K562 (cell line): ENCODE results near the gene METTL8. TPM values are rescaled to one million over a fixed set of nuclear protein-coding genes. Genes with fewer than 3 reads are reported as not detected.

Experiments used
- ATAC-seq: fragments of 200-7000 bp; cut with Tn5 transposase; 3 replicates; pipeline ENCODE4 v1.9.1; 2020; ENCODE audit warnings: moderate library complexity
- BruUV-seq: library from RNA; stranded (reverse); fragments of 400-500 nt; replicated peaks from 2 replicates; lab custom pipeline; 2021; lab: Mats Ljungman, UMichigan
- CTCF ChIA-PET: fragments of 300-600 bp; formaldehyde crosslinking; extraction: SDS; loops from one replicate; lab custom pipeline; 2021; ENCODE audit warnings: low intra/inter-chr PET ratio; lab: Yijun Ruan, JAX
- POLR2A ChIA-PET: fragments of 300-600, 350-650 bp; sonication (Branson Sonifier 250); formaldehyde crosslinking; extraction: SDS; loops from one replicate; lab custom pipeline; 2021; ENCODE audit warnings: antibody characterized with exemption, inconsistent platforms; lab: Yijun Ruan, JAX
- DNase-seq, 4 experiments: peaks; one replicate each; pipeline versions ENCODE4 v3.0.0 to v3.0.0-alpha.2; 2011 to 2018; ENCODE audit warnings: low spot score in 3 of 4, mixed read lengths in 3 of 4; ENCODE audit errors: extremely low read depth in 1 of 4
- FAIRE-seq: peaks from 2 replicates; lab custom pipeline; 2011; peaks lifted over from hg19 to GRCh38; lab: Jason Lieb, UNC
- H2AFZ ChIP-seq: 2 replicates; pipeline ENCODE4 v1.6.0; 2011; ENCODE audit warnings: low read depth, low read length, control low read depth, inconsistent platforms
- H3K27ac ChIP-seq: fragments of 200-600 bp; 3 replicates; pipeline ENCODE4 v1.8.0; 2011; ENCODE audit warnings: low read depth, mild to moderate bottlenecking, control low read depth, inconsistent platforms, low read length, moderate library complexity, mixed read lengths; ENCODE audit errors: extremely low read depth
- H3K27me3 ChIP-seq, 2 experiments: fragments of 300-600 bp in 1 of 2; 2 replicates in 1 of 2; 3 replicates in 1 of 2; pipeline versions ENCODE4 v1.6.0 to v1.8.0; 2011; ENCODE audit warnings: inconsistent platforms in 2 of 2, low read length in 2 of 2, mild to moderate bottlenecking in 1 of 2, mixed read lengths in 1 of 2, moderate library complexity in 1 of 2; ENCODE audit not compliant: control insufficient read depth in 2 of 2, insufficient read depth in 2 of 2
- H3K36me3 ChIP-seq: fragments of 300-600 bp; 3 replicates; pipeline ENCODE4 v1.8.0; 2011; ENCODE audit warnings: mild to moderate bottlenecking, low read length, inconsistent platforms; ENCODE audit not compliant: control insufficient read depth, insufficient read depth
- H3K4me1 ChIP-seq, 2 experiments: fragments of 200-600 bp in 1 of 2; replicated peaks in 1 of 2; 2 replicates in 1 of 2; 3 replicates in 1 of 2; pipeline versions ENCODE4 v1.5.1 to v1.8.0; 2011; ENCODE audit warnings: inconsistent platforms in 2 of 2, low read length in 2 of 2, mild to moderate bottlenecking in 1 of 2, mixed read lengths in 1 of 2, moderate library complexity in 1 of 2; ENCODE audit not compliant: control insufficient read depth in 2 of 2, insufficient read depth in 2 of 2
- H3K4me2 ChIP-seq: 2 replicates; pipeline ENCODE4 v1.6.1; 2011; ENCODE audit warnings: low read length, control low read depth, inconsistent platforms, mixed read lengths; ENCODE audit not compliant: insufficient read depth
- H3K4me3 ChIP-seq: fragments of 200-600 bp; sonication (generic), shearing (Covaris generic); 2 replicates; pipeline ENCODE4 v1.5.1; 2016; ENCODE audit warnings: control low read depth, inconsistent platforms
- H3K79me2 ChIP-seq: fragments of 200-600 bp; 3 replicates; pipeline ENCODE4 v1.8.0; 2011; ENCODE audit warnings: low read length, inconsistent platforms; ENCODE audit not compliant: control insufficient read depth, insufficient read depth
- H3K9ac ChIP-seq, 2 experiments: 2 replicates each; pipeline versions ENCODE4 v1.6.0 to v1.6.1; 2011; ENCODE audit warnings: low read depth in 2 of 2, low read length in 2 of 2, control low read depth in 1 of 2, inconsistent platforms in 1 of 2, mild to moderate bottlenecking in 1 of 2, mixed read lengths in 1 of 2; ENCODE audit not compliant: insufficient read depth in 1 of 2
- H3K9me1 ChIP-seq: one replicate; pipeline ENCODE4 v1.6.0; 2011; ENCODE audit warnings: inconsistent platforms, mild to moderate bottlenecking, low read length, moderate library complexity; ENCODE audit not compliant: control insufficient read depth, insufficient read depth
- H3K9me3 ChIP-seq: replicated peaks from 2 replicates; pipeline ENCODE4 v1.5.1; 2011; ENCODE audit warnings: low read depth, low read length, inconsistent platforms; ENCODE audit not compliant: control insufficient read depth, insufficient read depth
- H4K20me1 ChIP-seq: replicated peaks from 2 replicates; pipeline ENCODE4 v1.6.1; 2011; ENCODE audit warnings: low read length, inconsistent platforms, mixed read lengths; ENCODE audit not compliant: control insufficient read depth, insufficient read depth
- CSDE1 ChIP-seq, 2 experiments: fragments of 450-650 bp; IDR thresholded peaks; 2 replicates each; pipeline ENCODE4 v1.6.1; 2016; ENCODE audit warnings: mild to moderate bottlenecking in 1 of 2
- FOXA3 ChIP-seq, 2 experiments: fragments of 450-650 bp in 1 of 2; sonication (generic) in 1 of 2; formaldehyde crosslinking; IDR thresholded peaks in 1 of 2; conservative IDR thresholded peaks in 1 of 2; 2 replicates each; pipeline versions ENCODE4 v1.4.0 to v1.8.0; 2020 to 2022; ENCODE audit warnings: mild to moderate bottlenecking in 2 of 2, missing genetic modification reagents in 1 of 2
- GATAD2B ChIP-seq: fragments of 450-650 bp; IDR thresholded peaks from 2 replicates; pipeline ENCODE4 v1.6.1; 2017; ENCODE audit warnings: mild to moderate bottlenecking, borderline replicate concordance
- KLF10 ChIP-seq: fragments of 250-450 bp; sonication (Bioruptor Pico); IDR thresholded peaks from 2 replicates; pipeline ENCODE4 v1.6.1; 2021; ENCODE audit warnings: matching md5 sums
- PML ChIP-seq: IDR thresholded peaks from 2 replicates; pipeline ENCODE4 v1.6.1; 2012; ENCODE audit warnings: low read length, inconsistent platforms
- ZNF311 ChIP-seq: fragments of 250-450 bp; sonication (Bioruptor Pico); IDR thresholded peaks from 2 replicates; pipeline ENCODE4 v1.4.0; 2020; ENCODE audit warnings: mild to moderate bottlenecking, moderate library complexity
- WGBS: fragments of 100-300 bp; shearing (Covaris generic); methylation state at CpG from one replicate; pipeline ENCODE4 v1.1.6; 2016; ENCODE audit warnings: low coverage, mixed read lengths; ENCODE audit not compliant: insufficient coverage; ENCODE audit errors: missing lambda C conversion rate; 5-methylcytosine and 5-hydroxymethylcytosine counted together
- in situ Hi-C: fragments of 300-500 bp; cut with MboI; formaldehyde crosslinking; loops from 4 replicates; pipeline ENCODE4 v1.15.0; 2018; ENCODE audit warnings: inconsistent platforms, mixed read lengths
- intact Hi-C: fragments of 100-400 bp; cut with micrococcal nuclease; formaldehyde crosslinking; loops from 2 replicates; pipeline ENCODE4 v1.14.2; 2022
- polyA plus RNA-seq, 8 experiments: library from polyadenylated mRNA; depleted of rRNA in 4 of 8; stranded (reverse) in 5 of 8; unstranded in 3 of 8; fragments of >200 nt; fragmentation: Nextera tagmentation in 2 of 8; fragmentation: Illumina TruSeq in 1 of 8; extraction: Ambion mirVana in 2 of 8; extraction: Trizol in 1 of 8; gene quantifications; 2 replicates each; pipeline versions ENCODE4 v1.2.1 to v1.2.3, GENCODE V29; 2011 to 2014; ENCODE audit warnings: inconsistent platforms in 1 of 8, missing spikeins in 1 of 8
- total RNA-seq, 7 experiments: library from RNA; depleted of rRNA in 6 of 7; stranded (reverse); fragments of >200 nt in 6 of 7; fragmentation: Illumina TruSeq in 2 of 7; extraction: Trizol in 2 of 7; gene quantifications; 2 replicates each; pipeline versions ENCODE4 v1.2.1 to v1.2.3, GENCODE V29; 2011 to 2021; ENCODE audit warnings: low replicate concordance in 1 of 7

Gene METTL8
- total and polyA plus RNA-seq, 9 of the 15 experiments (the other 6 are each of a cell fraction or from before 2014, with no cell fraction given) = 12.9 to 52.6 (median 33.7) TPM

DNA sequence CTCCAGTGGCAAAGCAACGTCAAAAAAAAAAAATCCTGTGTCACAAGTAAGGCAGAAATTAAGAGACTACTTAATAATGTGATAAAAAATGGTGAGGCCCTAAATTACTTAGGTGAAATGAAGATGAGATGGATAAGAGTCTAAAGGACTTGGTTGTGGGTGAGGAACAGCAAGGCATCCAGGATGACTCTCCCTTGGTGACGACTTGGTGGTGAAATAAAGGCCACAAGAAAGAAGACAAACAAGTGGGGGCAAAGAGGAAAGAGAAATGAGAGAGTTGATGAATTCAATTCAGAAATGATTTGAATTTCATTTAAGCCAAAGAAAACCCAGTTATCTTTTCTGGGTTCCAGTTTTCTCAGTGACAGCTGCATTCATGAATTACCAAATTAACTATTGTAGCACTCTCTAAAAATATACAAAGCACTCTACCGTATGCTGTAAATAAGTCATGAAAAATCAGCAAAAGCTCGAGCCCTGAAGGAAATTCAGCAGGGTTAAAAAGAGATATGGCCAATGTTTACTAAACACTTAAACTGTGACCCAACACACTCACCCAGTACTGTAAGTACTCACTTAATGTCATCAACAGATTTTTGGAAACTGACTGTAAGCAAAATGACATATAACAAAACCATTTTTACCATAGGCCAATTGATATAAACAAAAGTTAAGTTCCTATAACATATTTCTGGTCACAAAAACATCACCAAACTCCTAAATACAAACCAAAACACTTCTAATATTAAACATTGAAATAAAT is 1.4 kb downstream of the METTL8 start:
- CTCF ChIA-PET = no interaction called here
- in situ Hi-C loops = no loop called here
- WGBS = 31% methylated on average over 4 of the region's 4 CpGs
- peak overlapping the region; percentile 84 to 95 for H3K9ac ChIP-seq
- H3K4me1 ChIP-seq = peaks cover 13 to 18% of the 10 kb centered on the region in 2 experiments
- FAIRE-seq (no peak), ATAC-seq (no peak), DNase-seq (no peak)
- peak overlapping the region; percentile 86; the same call in 1 of the 2 replicates for H3K4me3 ChIP-seq
- intact Hi-C loops = loop anchor here (5.0 kb wide), 2 partner anchors 275 to 460 kb away; no protein-coding TSS in a partner anchor
- H3K9me3 ChIP-seq = peaks cover 10% of the 10 kb centered on the region
- no TSS peak for BruUV-seq
- peak overlapping the region; percentile 94 for H3K27ac ChIP-seq
- H3K27me3 ChIP-seq = no peaks in the 10 kb centered on the region
- peaks cover 79% of the 10 kb centered on the region for H3K79me2 ChIP-seq
- H4K20me1 ChIP-seq = no peaks in the 10 kb centered on the region
- TF ChIP-seq ZNF311 (CRISPR knock-in tag) (peak; percentile 27; the same call in 1 of the 2 replicates), CSDE1 (IDR thresholded peaks at IDR 0.05) (0 out of 4 replicates have a peak, but pooled peaks of 1 of the 2 experiments have one; percentile 12), PML (no peak), GATAD2B (0 out of 2 replicates have a peak, but pooled peaks have one; percentile 40), KLF10 (no peak), FOXA3 (CRISPR knock-in tag; conservative IDR thresholded peaks at IDR 0.05 in 1 of 2, IDR thresholded peaks at IDR 0.05 in 1 of 2) (peak in 1 of 2 experiments; percentile 41; a peak in 1 of 4 replicates)
- POLR2A ChIA-PET = interaction anchor here (0.6 to 2.1 kb wide), 7 partner anchors 8 to 455 kb away, joined by 3 to 15 read pairs (median 3); partner anchors contain the start of gene CYBRD1
- H3K4me2 ChIP-seq = peak overlapping the region; percentile 96
- H2AFZ ChIP-seq = peak overlapping the region; percentile 95
- H3K36me3 ChIP-seq = peaks cover 27% of the 10 kb centered on the region
- H3K9me1 ChIP-seq = no peaks in the 10 kb centered on the region
